IMR-90 (cell line): ENCODE results near the gene FBXW12. TPM values are rescaled to one million over a fixed set of nuclear protein-coding genes. Genes with fewer than 3 reads are reported as not detected.

Source experiments
- ATAC-seq: fragments of 200-7000 bp; cut with Tn5 transposase; 2 replicates; pipeline ENCODE4 v1.9.1; 2020; ENCODE audit warnings: low read depth, mild to moderate bottlenecking, moderate library complexity
- BruUV-seq: library from RNA; stranded (reverse); fragments of 400-500 nt; replicated peaks from 2 replicates; lab custom pipeline; 2021; lab: Mats Ljungman, UMichigan
- CTCF ChIA-PET: fragments of 300-600 bp; formaldehyde crosslinking; extraction: SDS; loops from one replicate; lab custom pipeline; 2021; ENCODE audit warnings: antibody characterized with exemption; lab: Yijun Ruan, JAX
- POLR2A ChIA-PET: fragments of 300-600 bp; sonication (Branson Sonifier 250); formaldehyde crosslinking; loops from one replicate; lab custom pipeline; 2022; ENCODE audit warnings: antibody characterized with exemption; ENCODE audit not compliant: unreplicated experiment; lab: Charles Lee
- DNase-seq: peaks from one replicate; pipeline ENCODE4 v3.0.0; 2013
- H2AFZ ChIP-seq: replicated peaks from 2 replicates; pipeline ENCODE3; 2013; ENCODE audit warnings: low read length, mild to moderate bottlenecking; ENCODE audit not compliant: poor library complexity
- H2AK5ac ChIP-seq: 2 replicates; pipeline ENCODE4 v1.6.1; 2013; ENCODE audit warnings: low read depth, low read length, inconsistent platforms
- H2AK9ac ChIP-seq: replicated peaks from 2 replicates; pipeline ENCODE3; 2013; ENCODE audit warnings: mild to moderate bottlenecking, low read depth, low read length, moderate library complexity; ENCODE audit not compliant: poor library complexity
- H2BK120ac ChIP-seq: 2 replicates; pipeline ENCODE4 v1.6.1; 2013; ENCODE audit warnings: low read depth, low read length, inconsistent platforms
- H2BK15ac ChIP-seq: 3 replicates; pipeline ENCODE4 v1.6.1; 2013; ENCODE audit warnings: low read depth, low read length, inconsistent platforms
- H2BK20ac ChIP-seq: 2 replicates; pipeline ENCODE4 v1.6.1; 2013; ENCODE audit warnings: low read depth, mild to moderate bottlenecking, inconsistent platforms, low read length, moderate library complexity
- H2BK5ac ChIP-seq: 2 replicates; pipeline ENCODE4 v1.6.1; 2013; ENCODE audit warnings: mild to moderate bottlenecking, low read depth, low read length, inconsistent platforms; ENCODE audit not compliant: poor library complexity, severe bottlenecking
- H3K14ac ChIP-seq: replicated peaks from 2 replicates; pipeline ENCODE4 v1.6.1; 2013; ENCODE audit warnings: low read depth, low read length, inconsistent platforms
- H3K18ac ChIP-seq: 2 replicates; pipeline ENCODE4 v1.6.1; 2013; ENCODE audit warnings: low read depth, low read length, control low read depth
- H3K23ac ChIP-seq: 2 replicates; pipeline ENCODE4 v1.6.1; 2013; ENCODE audit warnings: low read depth, low read length, inconsistent platforms
- H3K27ac ChIP-seq: 2 replicates; pipeline ENCODE4 v1.5.1; 2013; ENCODE audit warnings: mild to moderate bottlenecking, control low read depth, low read length; ENCODE audit not compliant: insufficient read depth
- H3K27me3 ChIP-seq: 2 replicates; pipeline ENCODE4 v1.6.1; 2013; ENCODE audit warnings: low read length; ENCODE audit not compliant: control insufficient read depth, insufficient read depth
- H3K36me3 ChIP-seq: 2 replicates; pipeline ENCODE4 v1.6.1; 2013; ENCODE audit warnings: low read length, mixed read lengths; ENCODE audit not compliant: control insufficient read depth, insufficient read depth
- H3K4ac ChIP-seq: 2 replicates; pipeline ENCODE4 v1.6.1; 2013; ENCODE audit warnings: low read depth, low read length, inconsistent platforms
- H3K4me1 ChIP-seq: 2 replicates; pipeline ENCODE4 v1.6.1; 2013; ENCODE audit warnings: low read length, mixed read lengths; ENCODE audit not compliant: control insufficient read depth, insufficient read depth
- H3K4me2 ChIP-seq: 2 replicates; pipeline ENCODE4 v1.6.1; 2013; ENCODE audit warnings: low read depth, mild to moderate bottlenecking, control low read depth, low read length, moderate library complexity
- H3K4me3 ChIP-seq: 2 replicates; pipeline ENCODE4 v1.5.1; 2013; ENCODE audit warnings: low read depth, mild to moderate bottlenecking, control low read depth, low read length, moderate library complexity; ENCODE audit not compliant: insufficient read depth
- H3K56ac ChIP-seq: 2 replicates; pipeline ENCODE4 v1.6.1; 2013; ENCODE audit warnings: low read length, inconsistent platforms; ENCODE audit not compliant: insufficient read depth; ENCODE audit errors: extremely low read depth
- H3K79me1 ChIP-seq, 2 experiments: 2 replicates each; pipeline ENCODE4 v1.6.1; 2013; ENCODE audit warnings: low read length in 2 of 2, inconsistent platforms in 1 of 2, low read depth in 1 of 2
- H3K9ac ChIP-seq: 2 replicates; pipeline ENCODE4 v1.6.1; 2013; ENCODE audit warnings: low read depth, low read length, control low read depth
- H3K9me1 ChIP-seq: 2 replicates; pipeline ENCODE4 v1.6.1; 2013; ENCODE audit warnings: low read length, inconsistent platforms; ENCODE audit not compliant: insufficient read depth
- H3K9me3 ChIP-seq: 2 replicates; pipeline ENCODE4 v1.6.1; 2013; ENCODE audit warnings: low read length; ENCODE audit not compliant: control insufficient read depth, insufficient read depth
- H4K20me1 ChIP-seq: 2 replicates; pipeline ENCODE4 v1.6.1; 2013; ENCODE audit warnings: low read length, inconsistent platforms; ENCODE audit not compliant: insufficient read depth
- H4K5ac ChIP-seq: 2 replicates; pipeline ENCODE4 v1.6.1; 2013; ENCODE audit warnings: mild to moderate bottlenecking, low read depth, low read length, control low read depth
- H4K8ac ChIP-seq, 2 experiments: 2 replicates each; pipeline ENCODE4 v1.6.1; 2013; ENCODE audit warnings: low read depth in 2 of 2, low read length in 2 of 2, control low read depth in 1 of 2, inconsistent platforms in 1 of 2
- H4K91ac ChIP-seq: 2 replicates; pipeline ENCODE4 v1.6.1; 2013; ENCODE audit warnings: low read depth, low read length, inconsistent platforms; ENCODE audit not compliant: insufficient read depth
- CEBPB ChIP-seq: IDR thresholded peaks from 2 replicates; pipeline ENCODE4 v1.6.1; 2012; ENCODE audit warnings: low read depth, low read length, improper control_type of control experiment
- CHD1 ChIP-seq: IDR thresholded peaks from 2 replicates; pipeline ENCODE4 v1.6.1; 2012; ENCODE audit warnings: low read depth, low read length, improper control_type of control experiment
- ELK1 ChIP-seq: fragments of 150-350 bp; IDR thresholded peaks from 2 replicates; pipeline ENCODE4 v1.6.1; 2016; ENCODE audit warnings: low read depth, mild to moderate bottlenecking, low read length, moderate library complexity, borderline replicate concordance
- FOS ChIP-seq: fragments of 150-350 bp; IDR thresholded peaks from 2 replicates; pipeline ENCODE4 v1.6.1; 2016; ENCODE audit warnings: low read depth, low read length
- MAFK ChIP-seq: IDR thresholded peaks from 2 replicates; pipeline ENCODE4 v1.6.1; 2012; ENCODE audit warnings: low read depth, low read length, improper control_type of control experiment
- MXI1 ChIP-seq: IDR thresholded peaks from 2 replicates; pipeline ENCODE4 v1.6.1; 2012; ENCODE audit warnings: low read depth, mild to moderate bottlenecking, low read length, moderate library complexity, borderline replicate concordance
- NFE2L2 ChIP-seq: fragments of 150-350 bp; IDR thresholded peaks from 2 replicates; pipeline ENCODE4 v1.6.1; 2016; ENCODE audit warnings: low read depth, mild to moderate bottlenecking, low read length
- RAD21 ChIP-seq: IDR thresholded peaks from 2 replicates; pipeline ENCODE4 v1.6.1; 2012; ENCODE audit warnings: low read length, improper control_type of control experiment
- RFX5 ChIP-seq: IDR thresholded peaks from 2 replicates; pipeline ENCODE4 v1.8.0; 2012; ENCODE audit warnings: low read depth, mild to moderate bottlenecking, low read length, moderate library complexity
- SMC3 ChIP-seq: fragments of 150-350 bp; IDR thresholded peaks from 2 replicates; pipeline ENCODE4 v1.6.1; 2016; ENCODE audit warnings: low read depth, mild to moderate bottlenecking, antibody characterized with exemption, low read length, moderate library complexity
- WGBS, 2 experiments: methylation state at CpG; one replicate each; pipeline versions ENCODE4 v1.1.5 to v1.1.7; 2013; ENCODE audit warnings: missing lambda C conversion rate in 2 of 2; ENCODE audit not compliant: insufficient read length in 1 of 2; ENCODE audit errors: extremely low coverage in 2 of 2; 5-methylcytosine and 5-hydroxymethylcytosine counted together
- dilution Hi-C: fragments of 300-500 bp; cut with HindIII; formaldehyde crosslinking; loops from one replicate; pipeline ENCODE4 v1.14.3; 2018; ENCODE audit warnings: low sequenced_read_pairs; ENCODE audit not compliant: unreplicated experiment
- in situ Hi-C: fragments of 300-500 bp; cut with MboI; formaldehyde crosslinking; loops from 3 replicates; pipeline ENCODE4 v1.14.3; 2019; ENCODE audit warnings: low sequenced_read_pairs, inconsistent platforms, mixed read lengths
- intact Hi-C: fragments of 100-400 bp; cut with micrococcal nuclease; formaldehyde crosslinking; loops from 2 replicates; pipeline ENCODE4 v1.10.0; 2022
- polyA plus RNA-seq, 3 experiments: library from polyadenylated mRNA; depleted of rRNA; stranded (reverse); fragments of >200 nt; gene quantifications; 2 replicates each; pipeline ENCODE4 v1.2.3, GENCODE V29; 2012; ENCODE audit warnings: low replicate concordance in 1 of 3
- total RNA-seq: library from RNA; depleted of rRNA; stranded (reverse); fragments of >200 nt; gene quantifications from 2 replicates; pipeline ENCODE4 v1.2.3, GENCODE V29; 2012

FBXW12 gene
- total and polyA plus RNA-seq, 2 of the 4 experiments (the other 2 are of a cell fraction), result not detected

GRCh38 chr3:48415251-48415953, 43.4 kb downstream of the FBXW12 start (continued):
- TF ChIP-seq ELK1, result no peak

- Histone ChIP-seq H3K36me3 (peaks cover 62% of the 10 kb centered on the region), H2AFZ (no peak overlapping the region), H2AK9ac (peak overlapping the region; percentile 16), H3K9me3 (no peaks in the 10 kb centered on the region), H3K9me1 (no peaks in the 10 kb centered on the region), H2BK5ac (no peak overlapping the region), H3K18ac (no peak overlapping the region), H3K4me2 (no peak overlapping the region), H3K4ac (no peak overlapping the region), H3K56ac (no peak overlapping the region), H3K14ac (no peak overlapping the region), H3K4me1 (no peaks in the 10 kb centered on the region), H3K27me3 (no peaks in the 10 kb centered on the region), H2BK120ac (no peak overlapping the region), H2BK20ac (no peak overlapping the region), H4K8ac (no peak overlapping the region), H3K23ac (no peak overlapping the region), H4K91ac (no peak overlapping the region), H4K5ac (no peak overlapping the region), H3K27ac (no peak overlapping the region), H2AK5ac (no peak overlapping the region), H2BK15ac (no peak overlapping the region), H4K20me1 (no peaks in the 10 kb centered on the region; the same call in 1 of the 2 replicates), H3K9ac (no peak overlapping the region), H3K4me3 (no peak overlapping the region), H3K79me1 (no peaks in the 10 kb centered on the region; a peak in 1 of 4 replicates)
- DNase-seq (no peak), ATAC-seq (no peak)
- in situ Hi-C loops, result no loop called here
- TF ChIP-seq FOS, result no peak
- TF ChIP-seq MAFK, result no peak
- TF ChIP-seq RFX5, result no peak
- TF ChIP-seq CHD1, result no peak
- no peak for TF ChIP-seq NFE2L2
- no peak for TF ChIP-seq CEBPB
- TF ChIP-seq MXI1, result no peak
- TF ChIP-seq RAD21, result no peak
- TF ChIP-seq SMC3, result no peak
- no TSS peak for BruUV-seq
- ChIA-PET POLR2A (no interaction called here), CTCF (interaction anchor here (1.0 kb wide), 1 partner anchor 19 kb away, joined by 4 read pairs; no protein-coding TSS in a partner anchor)
- intact Hi-C loops, result no loop called here
- dilution Hi-C loops, result no loop called here
- 88% methylated on average over 8 of the region's 14 CpGs; no CpG with 5 or more reads in 1 of the 2 experiments for WGBS, 2 experiments
Measured at GRCh38 chr3:48416091-48416505, 44.1 kb downstream of the FBXW12 start.
